ENCODE results near the gene RABGGTB. TPM values are rescaled to one million over a fixed set of nuclear protein-coding genes. Genes with fewer than 3 reads are reported as not detected.

The RABGGTB gene
- total and polyA plus RNA-seq, 9 of the 15 experiments (the other 6 are each of a cell fraction or from before 2014, with no cell fraction given) = 148 to 354 (median 206) TPM

- no peak for TF ChIP-seq E2F8 (IDR thresholded peaks at IDR 0.05; ENCODE audit: low read depth, partially characterized antibody)
- no peak for TF ChIP-seq ZKSCAN3 (CRISPR knock-in tag; IDR thresholded peaks at IDR 0.05)
- TF ChIP-seq ESRRA (IDR thresholded peaks at IDR 0.05; ENCODE audit: borderline replicate concordance, low read depth) = no peak
- TF ChIP-seq CCNT2 (IDR thresholded peaks at IDR 0.05; ENCODE audit: borderline replicate concordance, extremely low read depth, insufficient read length, low read depth, low read length) = no peak
- TF ChIP-seq ZNF785 (CRISPR knock-in tag; IDR thresholded peaks at IDR 0.05) = no peak
- no peak for TF ChIP-seq ZNF639 (CRISPR knock-in tag; conservative IDR thresholded peaks at IDR 0.05 in 1 of 2, IDR thresholded peaks at IDR 0.05 in 1 of 2)
- TF ChIP-seq POLR2G (IDR thresholded peaks at IDR 0.05; ENCODE audit: low read depth, low read length) = no peak
- peak; percentile 68; the same call in 1 of the 2 replicates for TF ChIP-seq JUND (IDR thresholded peaks at IDR 0.05; ENCODE audit: borderline replicate concordance, low read depth, low read length)
- TF ChIP-seq JUND (tag; IDR thresholded peaks at IDR 0.05; ENCODE audit: borderline replicate concordance, low read depth, low read length) = peak; percentile 35; the same call in 1 of the 3 replicates
- TF ChIP-seq ZFX (CRISPR knock-in tag; IDR thresholded peaks at IDR 0.05) = no peak
- no peak for TF ChIP-seq ZNF318 (IDR thresholded peaks at IDR 0.05; ENCODE audit: borderline replicate concordance in 1 of 2, low read depth in 1 of 2)
- 0 out of 4 replicates have a peak, but pooled peaks of 1 of the 2 experiments have one; percentile 15 for TF ChIP-seq KDM1A (IDR thresholded peaks at IDR 0.05)
- no peak for TF ChIP-seq NCOA2 (IDR thresholded peaks at IDR 0.05; ENCODE audit: partially characterized antibody in 2 of 2)
These were observed 5.0 kb downstream of the RABGGTB start (continued) for GRCh38 chr1:75791022-75791421.

Measured in K562 (cell line).